ENCODE data around the gene PRLH.

The PRLH gene

GRCh38 chr2:237588044-237588696 lies 21.8 kb downstream of the PRLH start:
- Histone ChIP-seq H3K27ac (ENCODE audit: extremely low read depth, low read depth, low read length) (no peak overlapping the region), H3K4me3 (ENCODE audit: low read depth, low read length) (no peak overlapping the region), H3K9me3 (ENCODE audit: control insufficient read depth, insufficient read depth, low read depth, low read length) (no peaks in the 10 kb centered on the region), H3K36me3 (ENCODE audit: control insufficient read depth in 2 of 2, insufficient read depth in 1 of 2, low read length in 2 of 2) (no peaks in the 10 kb centered on the region), H3K4me1 (ENCODE audit: control insufficient read depth, insufficient read depth, low read length) (no peaks in the 10 kb centered on the region)
- CTCF ChIA-PET = interaction anchor here (1.2 kb wide), 1 partner anchor 16 kb away, joined by 8 read pairs; no protein-coding TSS in a partner anchor
- no peak for TF ChIP-seq ZSCAN16 (tag by site-specific recombination; IDR thresholded peaks at IDR 0.05)
- TF ChIP-seq BCL11A (tag by site-specific recombination; IDR thresholded peaks at IDR 0.05; ENCODE audit: low read depth) = no peak
- TF ChIP-seq PRDM4 (tag by site-specific recombination; IDR thresholded peaks at IDR 0.05) = no peak
- TF ChIP-seq, protein P1, sequence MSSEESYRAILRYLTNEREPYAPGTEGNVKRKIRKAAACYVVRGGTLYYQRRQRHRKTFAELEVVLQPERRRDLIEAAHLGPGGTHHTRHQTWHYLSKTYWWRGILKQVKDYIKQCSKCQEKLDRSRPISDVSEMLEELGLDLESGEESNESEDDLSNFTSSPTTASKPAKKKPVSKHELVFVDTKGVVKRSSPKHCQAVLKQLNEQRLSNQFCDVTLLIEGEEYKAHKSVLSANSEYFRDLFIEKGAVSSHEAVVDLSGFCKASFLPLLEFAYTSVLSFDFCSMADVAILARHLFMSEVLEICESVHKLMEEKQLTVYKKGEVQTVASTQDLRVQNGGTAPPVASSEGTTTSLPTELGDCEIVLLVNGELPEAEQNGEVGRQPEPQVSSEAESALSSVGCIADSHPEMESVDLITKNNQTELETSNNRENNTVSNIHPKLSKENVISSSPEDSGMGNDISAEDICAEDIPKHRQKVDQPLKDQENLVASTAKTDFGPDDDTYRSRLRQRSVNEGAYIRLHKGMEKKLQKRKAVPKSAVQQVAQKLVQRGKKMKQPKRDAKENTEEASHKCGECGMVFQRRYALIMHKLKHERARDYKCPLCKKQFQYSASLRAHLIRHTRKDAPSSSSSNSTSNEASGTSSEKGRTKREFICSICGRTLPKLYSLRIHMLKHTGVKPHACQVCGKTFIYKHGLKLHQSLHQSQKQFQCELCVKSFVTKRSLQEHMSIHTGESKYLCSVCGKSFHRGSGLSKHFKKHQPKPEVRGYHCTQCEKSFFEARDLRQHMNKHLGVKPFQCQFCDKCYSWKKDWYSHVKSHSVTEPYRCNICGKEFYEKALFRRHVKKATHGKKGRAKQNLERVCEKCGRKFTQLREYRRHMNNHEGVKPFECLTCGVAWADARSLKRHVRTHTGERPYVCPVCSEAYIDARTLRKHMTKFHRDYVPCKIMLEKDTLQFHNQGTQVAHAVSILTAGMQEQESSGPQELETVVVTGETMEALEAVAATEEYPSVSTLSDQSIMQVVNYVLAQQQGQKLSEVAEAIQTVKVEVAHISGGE (tag by site-specific recombination; conservative IDR thresholded peaks at IDR 0.05; ENCODE audit: low read depth) = no peak
- no peak for TF ChIP-seq ZNF37A (tag by site-specific recombination; IDR thresholded peaks at IDR 0.05)
- no peak for TF ChIP-seq GLIS2 (tag by site-specific recombination; IDR thresholded peaks at IDR 0.05)
- no peak for TF ChIP-seq ZNF2 (tag by site-specific recombination; IDR thresholded peaks at IDR 0.05)
- TF ChIP-seq ZNF560 (tag by site-specific recombination; IDR thresholded peaks at IDR 0.05; ENCODE audit: borderline replicate concordance) = no peak
- TF ChIP-seq ZNF211 (tag by site-specific recombination; IDR thresholded peaks at IDR 0.05; ENCODE audit: low read depth) = no peak
- TF ChIP-seq ZNF404 (tag by site-specific recombination; IDR thresholded peaks at IDR 0.05) = no peak
- POLR2A ChIA-PET = interaction anchor here (0.6 kb wide), 1 partner anchor 360 kb away, joined by 5 read pairs; no protein-coding TSS in a partner anchor

DNA sequence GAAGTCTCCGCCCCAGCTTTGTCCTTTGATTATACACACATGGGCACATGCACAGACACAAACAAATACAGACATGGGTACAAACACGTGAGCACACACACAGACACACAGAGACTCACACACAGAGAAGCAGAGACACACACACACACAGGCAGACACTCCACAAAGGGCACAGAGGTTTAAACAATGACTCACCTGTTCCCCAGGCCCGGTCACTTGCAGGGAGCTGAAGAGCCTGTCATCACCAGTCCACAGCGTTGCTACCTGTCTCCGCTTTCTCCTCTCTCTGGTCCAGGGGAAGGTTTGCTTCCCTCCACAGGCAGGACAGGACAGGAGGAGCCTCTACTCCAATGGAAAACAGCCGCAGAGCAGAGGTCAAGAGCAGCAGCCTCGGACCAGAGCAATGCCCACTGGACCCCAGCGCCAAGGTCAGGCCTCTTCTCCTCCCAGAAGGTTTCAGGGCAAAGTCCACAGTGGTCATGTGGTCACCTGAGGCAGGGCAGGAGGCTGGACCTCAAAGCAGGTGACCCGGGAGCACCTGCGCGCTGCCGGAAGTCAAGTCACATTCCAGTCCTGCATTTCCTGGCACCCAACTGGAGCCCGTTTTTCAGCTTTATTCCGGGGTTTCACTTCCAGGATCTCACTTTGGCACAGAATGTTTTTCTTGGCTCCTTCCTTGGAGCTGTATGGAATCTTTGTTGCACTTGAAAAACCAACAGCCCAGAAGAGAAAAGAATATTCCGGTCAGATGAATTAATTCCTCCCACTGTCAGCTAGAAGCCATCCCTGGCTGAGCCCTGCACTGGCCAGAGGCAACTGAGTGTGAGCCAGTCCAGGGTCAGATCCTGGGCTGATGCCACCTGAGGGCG lies 24.1 kb downstream of the PRLH start, which contains the start of gene RAB17:
Gene RAB17, minus strand, starts transcription at position 463 of the 869 bp plus-strand sequence. CDS start 4,580 bp downstream, outside the sequence.
- peak within 1 kb of the TSS; percentile 26 for H3K4me3 ChIP-seq (ENCODE audit: low read depth, low read length)
- no peaks in the 10 kb centered on the region for H3K9me3 ChIP-seq (ENCODE audit: control insufficient read depth, insufficient read depth, low read depth, low read length)
- POLR2A ChIA-PET = no interaction called here
- TF ChIP-seq GLIS1 (tag by site-specific recombination; IDR thresholded peaks at IDR 0.05) (0 out of 2 replicates have a peak, but pooled peaks have one; percentile 9), ZNF202 (tag by site-specific recombination; IDR thresholded peaks at IDR 0.05; ENCODE audit: borderline replicate concordance) (no peak), SCRT2 (tag by site-specific recombination; IDR thresholded peaks at IDR 0.05) (no peak), BCL11A (tag by site-specific recombination; IDR thresholded peaks at IDR 0.05; ENCODE audit: low read depth) (no peak)
- TF ChIP-seq, protein P2, sequence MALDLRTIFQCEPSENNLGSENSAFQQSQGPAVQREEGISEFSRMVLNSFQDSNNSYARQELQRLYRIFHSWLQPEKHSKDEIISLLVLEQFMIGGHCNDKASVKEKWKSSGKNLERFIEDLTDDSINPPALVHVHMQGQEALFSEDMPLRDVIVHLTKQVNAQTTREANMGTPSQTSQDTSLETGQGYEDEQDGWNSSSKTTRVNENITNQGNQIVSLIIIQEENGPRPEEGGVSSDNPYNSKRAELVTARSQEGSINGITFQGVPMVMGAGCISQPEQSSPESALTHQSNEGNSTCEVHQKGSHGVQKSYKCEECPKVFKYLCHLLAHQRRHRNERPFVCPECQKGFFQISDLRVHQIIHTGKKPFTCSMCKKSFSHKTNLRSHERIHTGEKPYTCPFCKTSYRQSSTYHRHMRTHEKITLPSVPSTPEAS (tag by site-specific recombination; IDR thresholded peaks at IDR 0.05) = 0 out of 2 replicates have a peak, but pooled peaks have one; percentile 39
- TF ChIP-seq, protein P3, sequence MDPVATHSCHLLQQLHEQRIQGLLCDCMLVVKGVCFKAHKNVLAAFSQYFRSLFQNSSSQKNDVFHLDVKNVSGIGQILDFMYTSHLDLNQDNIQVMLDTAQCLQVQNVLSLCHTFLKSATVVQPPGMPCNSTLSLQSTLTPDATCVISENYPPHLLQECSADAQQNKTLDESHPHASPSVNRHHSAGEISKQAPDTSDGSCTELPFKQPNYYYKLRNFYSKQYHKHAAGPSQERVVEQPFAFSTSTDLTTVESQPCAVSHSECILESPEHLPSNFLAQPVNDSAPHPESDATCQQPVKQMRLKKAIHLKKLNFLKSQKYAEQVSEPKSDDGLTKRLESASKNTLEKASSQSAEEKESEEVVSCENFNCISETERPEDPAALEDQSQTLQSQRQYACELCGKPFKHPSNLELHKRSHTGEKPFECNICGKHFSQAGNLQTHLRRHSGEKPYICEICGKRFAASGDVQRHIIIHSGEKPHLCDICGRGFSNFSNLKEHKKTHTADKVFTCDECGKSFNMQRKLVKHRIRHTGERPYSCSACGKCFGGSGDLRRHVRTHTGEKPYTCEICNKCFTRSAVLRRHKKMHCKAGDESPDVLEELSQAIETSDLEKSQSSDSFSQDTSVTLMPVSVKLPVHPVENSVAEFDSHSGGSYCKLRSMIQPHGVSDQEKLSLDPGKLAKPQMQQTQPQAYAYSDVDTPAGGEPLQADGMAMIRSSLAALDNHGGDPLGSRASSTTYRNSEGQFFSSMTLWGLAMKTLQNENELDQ (tag by site-specific recombination; IDR thresholded peaks at IDR 0.05; ENCODE audit: low read depth) = no peak
- CTCF ChIA-PET = interaction anchor here (0.6 to 1.7 kb wide), 4 partner anchors 18 to 155 kb away, joined by 3 to 4 read pairs (median 3); no protein-coding TSS in a partner anchor
- H3K4me1 ChIP-seq (ENCODE audit: control insufficient read depth, insufficient read depth, low read length) = peaks cover 7% of the 10 kb centered on the region; the same call in 1 of the 2 replicates
- H3K36me3 ChIP-seq (ENCODE audit: control insufficient read depth in 2 of 2, insufficient read depth in 1 of 2, low read length in 2 of 2) = no peaks in the 10 kb centered on the region
- no peak within 1 kb of the TSS for H3K27ac ChIP-seq (ENCODE audit: extremely low read depth, low read depth, low read length)

All from HEK293 (cell line).